Gastroesophageal sphincter (tissue), 3 donors: ENCODE measurements around the gene ARL13B.

ENCODE experiments used
- CTCF ChIP-seq, 4 experiments: fragments of 200-600 bp in 2 of 4; fragments of 450-650 bp in 2 of 4; sonication (generic) in 1 of 4; IDR thresholded peaks; one replicate each; pipeline ENCODE4 v1.5.1; 2017 to 2019; ENCODE audit warnings: antibody characterized with exemption in 4 of 4, mild to moderate bottlenecking in 2 of 4, moderate library complexity in 2 of 4
- EP300 ChIP-seq: sonication (generic); formaldehyde crosslinking; IDR thresholded peaks from one replicate; pipeline ENCODE4 v1.6.1; 2017; ENCODE audit warnings: antibody characterized with exemption, mild to moderate bottlenecking
- POLR2A ChIP-seq, 2 donors: fragments of 450-650 bp; IDR thresholded peaks; one replicate each; pipeline ENCODE4 v1.6.1; 2017; ENCODE audit warnings: antibody characterized with exemption in 2 of 2, mild to moderate bottlenecking in 2 of 2, moderate library complexity in 1 of 2

- no peak for TF ChIP-seq CTCF (IDR thresholded peaks at IDR 0.05)
- TF ChIP-seq EP300, result no peak
- no peak for TF ChIP-seq POLR2A (IDR thresholded peaks at IDR 0.05)
Measured at GRCh38 chr3:94099311-94099710, 119.4 kb downstream of the ARL13B start.
